Activated naive CD8-positive, alpha-beta T cell (primary cell): Measurements from ENCODE around the gene ZNF174.
A peak's percentile ranks its signal among the peaks of the same experiment; 100 is the strongest.

Experiments used
- H3K27ac Mint-ChIP-seq: one replicate; pipeline ENCODE4 v1.8.0; 2021; ENCODE audit warnings: mixed read lengths
- H3K27me3 Mint-ChIP-seq: one replicate; pipeline ENCODE4 v1.8.0; 2021; ENCODE audit warnings: mixed read lengths
- H3K36me3 Mint-ChIP-seq: one replicate; pipeline ENCODE4 v1.8.0; 2021; ENCODE audit warnings: mixed read lengths
- H3K4me1 Mint-ChIP-seq: one replicate; pipeline ENCODE4 v1.8.0; 2021; ENCODE audit warnings: low read depth, mixed read lengths
- H3K4me3 Mint-ChIP-seq: one replicate; pipeline ENCODE4 v1.8.0; 2021; ENCODE audit warnings: mild to moderate bottlenecking, mixed read lengths
- H3K9me3 Mint-ChIP-seq: one replicate; pipeline ENCODE4 v1.8.0; 2021; ENCODE audit warnings: low read depth, mixed read lengths

Gene ZNF174

GRCh38 chr16:3400779-3401688 lies at the start of gene ZNF174, which contains the start of gene ZSCAN32:
TSS of gene ZNF174 (plus strand) at chr16:3401215. CDS start at chr16:3402005, 790 bp downstream.
TSS of gene ZSCAN32 (minus strand) at chr16:3401004. CDS start at chr16:3397557, 3,447 bp downstream.
- peak within 1 kb of the TSS; percentile 97 for H3K4me3 Mint-ChIP-seq
- peaks cover 54% of the 10 kb centered on the region for H3K4me1 Mint-ChIP-seq
- peaks cover 8% of the 10 kb centered on the region for H3K9me3 Mint-ChIP-seq
- no peaks in the 10 kb centered on the region for H3K27me3 Mint-ChIP-seq
- H3K36me3 Mint-ChIP-seq, result peaks cover 39% of the 10 kb centered on the region
- H3K27ac Mint-ChIP-seq, result peak within 1 kb of the TSS; percentile 82

- peaks cover 6% of the 10 kb centered on the region for H3K36me3 Mint-ChIP-seq
- H3K9me3 Mint-ChIP-seq, result peaks cover 5% of the 10 kb centered on the region
- peaks cover 14% of the 10 kb centered on the region for H3K27me3 Mint-ChIP-seq
- H3K4me3 Mint-ChIP-seq, result no peak within 1 kb of the TSS
- H3K27ac Mint-ChIP-seq, result no peak within 1 kb of the TSS
- H3K4me1 Mint-ChIP-seq, result peaks cover 5% of the 10 kb centered on the region
These were observed 45.4 kb upstream of the ZNF174 start, which contains the start of gene OR2C1 for GRCh38 chr16:3355589-3355988. TSS of gene OR2C1 (plus strand) at chr16:3355889. CDS start at chr16:3355941, 52 bp downstream.

- H3K27ac Mint-ChIP-seq, result no peak overlapping the region
These were observed 44.9 kb upstream of the ZNF174 start for GRCh38 chr16:3356118-3356517.

GRCh38 chr16:3358871-3359270 lies 42.1 kb upstream of the ZNF174 start:
- Mint-ChIP-seq H3K4me1 (peaks cover 3% of the 10 kb centered on the region), H3K9me3 (peaks cover 5% of the 10 kb centered on the region), H3K27ac (no peak overlapping the region), H3K4me3 (no peak overlapping the region), H3K36me3 (peaks cover 6% of the 10 kb centered on the region), H3K27me3 (peaks cover 25% of the 10 kb centered on the region)

More at GRCh38 chr16:3356118-3356517, 44.9 kb upstream of the ZNF174 start:
- H3K4me1 Mint-ChIP-seq, result peaks cover 5% of the 10 kb centered on the region
- peaks cover 8% of the 10 kb centered on the region for H3K36me3 Mint-ChIP-seq
- peaks cover 17% of the 10 kb centered on the region for H3K27me3 Mint-ChIP-seq
- peaks cover 5% of the 10 kb centered on the region for H3K9me3 Mint-ChIP-seq
- no peak overlapping the region for H3K4me3 Mint-ChIP-seq

GRCh38 chr16:3362931-3363330 lies 38.1 kb upstream of the ZNF174 start:
- H3K27me3 Mint-ChIP-seq, result peaks cover 20% of the 10 kb centered on the region
- peaks cover 12% of the 10 kb centered on the region for H3K4me1 Mint-ChIP-seq
- no peak overlapping the region for H3K27ac Mint-ChIP-seq
- H3K9me3 Mint-ChIP-seq, result no peaks in the 10 kb centered on the region
- no peak overlapping the region for H3K4me3 Mint-ChIP-seq
- peaks cover 6% of the 10 kb centered on the region for H3K36me3 Mint-ChIP-seq

- peak overlapping the region; percentile 5 for H3K4me3 Mint-ChIP-seq
- peaks cover 12% of the 10 kb centered on the region for H3K4me1 Mint-ChIP-seq
- no peaks in the 10 kb centered on the region for H3K9me3 Mint-ChIP-seq
- H3K36me3 Mint-ChIP-seq, result peaks cover 9% of the 10 kb centered on the region
- no peak overlapping the region for H3K27ac Mint-ChIP-seq
- peaks cover 18% of the 10 kb centered on the region for H3K27me3 Mint-ChIP-seq
These were observed 37.2 kb upstream of the ZNF174 start for GRCh38 chr16:3363793-3364192.

GRCh38 chr16:3364774-3365427 lies 36.1 kb upstream of the ZNF174 start:
- Mint-ChIP-seq H3K27me3 (peaks cover 15% of the 10 kb centered on the region), H3K4me3 (peak overlapping the region; percentile 88), H3K9me3 (no peaks in the 10 kb centered on the region), H3K4me1 (peaks cover 12% of the 10 kb centered on the region), H3K27ac (peak overlapping the region; percentile 92), H3K36me3 (peaks cover 9% of the 10 kb centered on the region)

- Mint-ChIP-seq H3K27ac (no peak overlapping the region), H3K9me3 (peaks cover 5% of the 10 kb centered on the region), H3K4me1 (peaks cover 12% of the 10 kb centered on the region), H3K4me3 (no peak overlapping the region), H3K27me3 (no peaks in the 10 kb centered on the region), H3K36me3 (peaks cover 15% of the 10 kb centered on the region)
These were observed 31.9 kb upstream of the ZNF174 start for GRCh38 chr16:3369073-3369472.

GRCh38 chr16:3375680-3376079 lies 25.3 kb upstream of the ZNF174 start:
- H3K36me3 Mint-ChIP-seq, result peaks cover 45% of the 10 kb centered on the region
- H3K27ac Mint-ChIP-seq, result no peak overlapping the region
- no peaks in the 10 kb centered on the region for H3K4me1 Mint-ChIP-seq
- no peaks in the 10 kb centered on the region for H3K27me3 Mint-ChIP-seq
- no peak overlapping the region for H3K4me3 Mint-ChIP-seq
- peaks cover 27% of the 10 kb centered on the region for H3K9me3 Mint-ChIP-seq

- Mint-ChIP-seq H3K27ac (no peak overlapping the region), H3K4me3 (no peak overlapping the region), H3K36me3 (peaks cover 63% of the 10 kb centered on the region), H3K9me3 (peaks cover 32% of the 10 kb centered on the region), H3K27me3 (no peaks in the 10 kb centered on the region), H3K4me1 (no peaks in the 10 kb centered on the region)
These were observed 23.1 kb upstream of the ZNF174 start for GRCh38 chr16:3377917-3378316.

GRCh38 chr16:3383045-3383448 lies 18.0 kb upstream of the ZNF174 start:
- Mint-ChIP-seq H3K36me3 (peaks cover 70% of the 10 kb centered on the region), H3K27ac (no peak overlapping the region), H3K4me3 (no peak overlapping the region), H3K27me3 (no peaks in the 10 kb centered on the region), H3K4me1 (peaks cover 1% of the 10 kb centered on the region), H3K9me3 (peaks cover 35% of the 10 kb centered on the region)

GRCh38 chr16:3388325-3388724 lies 12.7 kb upstream of the ZNF174 start:
- Mint-ChIP-seq H3K9me3 (peaks cover 24% of the 10 kb centered on the region), H3K27me3 (no peaks in the 10 kb centered on the region), H3K27ac (no peak overlapping the region), H3K4me1 (peaks cover 3% of the 10 kb centered on the region), H3K4me3 (no peak overlapping the region), H3K36me3 (peaks cover 68% of the 10 kb centered on the region)

GRCh38 chr16:3389663-3390338 lies 11.2 kb upstream of the ZNF174 start:
- Mint-ChIP-seq H3K4me3 (no peak overlapping the region), H3K9me3 (peaks cover 25% of the 10 kb centered on the region), H3K36me3 (peaks cover 63% of the 10 kb centered on the region), H3K27me3 (no peaks in the 10 kb centered on the region), H3K4me1 (peaks cover 9% of the 10 kb centered on the region), H3K27ac (no peak overlapping the region)

- Mint-ChIP-seq H3K4me3 (peak overlapping the region; percentile 97), H3K27ac (peak overlapping the region; percentile 61), H3K9me3 (peaks cover 6% of the 10 kb centered on the region), H3K27me3 (no peaks in the 10 kb centered on the region), H3K4me1 (peaks cover 54% of the 10 kb centered on the region), H3K36me3 (peaks cover 39% of the 10 kb centered on the region)
These were observed 603 bp upstream of the ZNF174 start for GRCh38 chr16:3400446-3400778.
